HG03097 (cell line): ENCODE results near the gene SKA3.
A peak's percentile ranks its signal among the peaks of the same experiment; 100 is the strongest.
"Not testable (repeated sequence)": the region's sequence is repeated elsewhere in the genome, so short reads cannot be mapped to it uniquely, and the experiment has no call there.

Experiments used
- ATAC-seq: cut with Tn5 transposase; IDR thresholded peaks from one replicate; pipeline ENCODE4 v1.9.1; 2021; ENCODE audit not compliant: unreplicated experiment, low FRiP score

SKA3 gene

DNA sequence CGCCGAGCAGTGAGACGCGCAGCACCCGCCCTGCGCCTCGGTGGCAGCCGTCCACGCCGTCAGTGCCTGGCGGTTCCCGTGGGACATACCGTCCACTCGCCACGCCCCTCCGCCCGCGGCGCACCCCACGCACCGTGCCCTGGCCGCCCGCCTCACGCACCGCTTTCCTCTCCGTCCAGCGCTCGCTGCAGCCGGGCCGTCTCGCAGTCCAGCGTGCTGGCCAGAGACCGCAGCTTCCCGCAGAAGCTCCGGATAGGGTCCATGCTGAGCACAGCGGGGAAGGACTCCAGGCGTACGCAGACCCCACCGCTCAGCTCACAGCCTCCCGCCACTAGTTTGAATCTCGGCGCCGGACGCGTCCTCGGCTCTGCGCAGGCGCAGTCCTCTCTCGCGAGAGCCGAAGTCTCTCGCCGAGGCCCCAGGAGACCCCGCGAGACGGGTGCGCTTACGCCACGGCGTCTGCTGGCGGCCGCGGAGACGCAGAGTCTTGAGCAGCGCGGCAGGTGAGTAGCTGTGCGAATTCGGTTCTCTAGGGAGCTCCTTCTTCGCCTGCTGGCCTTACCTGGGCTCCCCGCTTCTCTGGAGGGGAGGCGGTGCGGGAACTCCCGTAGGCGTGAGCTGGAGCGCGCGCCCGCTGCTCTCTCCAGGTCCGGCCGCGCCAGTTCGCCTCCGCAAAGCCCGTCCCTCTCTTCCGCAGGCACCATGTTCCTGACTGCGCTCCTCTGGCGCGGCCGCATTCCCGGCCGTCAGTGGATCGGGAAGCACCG lies at the start of gene SKA3, which contains the start of gene MRPL57:
TSS of gene SKA3 (minus strand) at position 338 of the 767 bp plus-strand sequence. CDS start at position 263, 75 bp downstream.
TSS of gene MRPL57 (plus strand) at position 444 of the 767 bp plus-strand sequence. CDS start at position 703, 259 bp downstream.
- ATAC-seq = peak; percentile 89

DNA sequence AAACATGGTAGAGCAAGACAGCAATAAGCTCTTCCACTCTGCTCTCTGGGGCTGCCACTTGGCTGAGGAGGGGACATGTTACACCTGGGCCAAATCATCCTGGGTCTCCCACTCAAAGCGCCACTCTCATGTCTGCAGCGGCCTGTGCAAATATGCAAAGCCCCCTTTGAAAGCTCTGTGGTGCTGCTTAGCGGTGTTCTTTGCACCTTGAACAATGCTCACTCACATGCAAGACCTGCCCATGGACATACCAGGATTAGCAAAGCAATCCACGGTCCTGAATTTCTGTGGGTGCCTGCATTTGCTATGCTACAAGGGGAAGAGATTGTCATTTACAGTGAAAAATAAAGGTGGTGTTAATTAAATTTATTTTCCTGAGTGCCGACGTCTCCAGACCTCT lies 48.7 kb upstream of the SKA3 start:
- ATAC-seq = no peak

- ATAC-seq = no peak
These were observed 44.9 kb upstream of the SKA3 start for GRCh38 chr13:21221268-21221667.

DNA sequence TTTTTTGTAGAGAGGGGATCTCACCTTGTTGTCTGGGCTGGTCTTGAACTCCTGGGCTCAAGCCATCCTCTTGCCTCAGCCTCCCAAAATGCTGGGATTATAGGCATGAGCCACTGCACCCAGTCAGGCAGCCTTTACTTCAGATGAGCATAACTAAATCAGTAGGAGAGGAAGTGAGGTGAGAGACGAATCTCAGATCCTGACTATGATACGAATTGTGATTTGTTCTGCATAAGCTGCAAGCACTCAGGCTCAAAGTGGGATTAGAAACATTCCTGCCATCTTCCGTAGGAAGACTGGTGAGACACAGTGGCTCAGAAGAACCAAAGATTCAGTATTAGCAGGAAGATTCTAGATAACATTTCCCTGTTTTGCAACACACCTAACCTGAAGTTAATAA lies 43.4 kb upstream of the SKA3 start:
- ATAC-seq = not testable (repeated sequence)

- peak; percentile 63 for ATAC-seq
These were observed 42.7 kb upstream of the SKA3 start for GRCh38 chr13:21219036-21219381.

GRCh38 chr13:21218351-21219035 lies 42.1 kb upstream of the SKA3 start:
- ATAC-seq = peak; percentile 92

DNA sequence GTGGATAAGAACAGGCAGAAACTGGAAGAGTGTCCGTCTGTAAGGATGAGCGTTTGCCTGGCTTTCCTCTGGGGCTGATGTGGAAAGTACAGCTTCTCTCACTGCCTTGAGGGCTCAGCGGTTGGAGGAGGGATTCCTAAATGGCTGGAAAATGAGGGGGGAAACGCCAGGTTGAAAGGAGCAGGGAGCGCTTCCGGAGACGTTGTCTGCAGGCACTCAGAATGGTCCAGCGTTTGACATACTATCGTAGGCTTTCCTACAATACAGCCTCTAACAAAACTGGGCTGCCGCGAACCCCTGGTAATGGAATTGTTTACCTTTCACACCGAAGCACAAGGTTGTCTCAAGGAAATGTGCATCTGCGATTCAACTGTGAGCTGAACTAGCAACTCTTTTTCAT lies 40.0 kb upstream of the SKA3 start:
- no peak for ATAC-seq

DNA sequence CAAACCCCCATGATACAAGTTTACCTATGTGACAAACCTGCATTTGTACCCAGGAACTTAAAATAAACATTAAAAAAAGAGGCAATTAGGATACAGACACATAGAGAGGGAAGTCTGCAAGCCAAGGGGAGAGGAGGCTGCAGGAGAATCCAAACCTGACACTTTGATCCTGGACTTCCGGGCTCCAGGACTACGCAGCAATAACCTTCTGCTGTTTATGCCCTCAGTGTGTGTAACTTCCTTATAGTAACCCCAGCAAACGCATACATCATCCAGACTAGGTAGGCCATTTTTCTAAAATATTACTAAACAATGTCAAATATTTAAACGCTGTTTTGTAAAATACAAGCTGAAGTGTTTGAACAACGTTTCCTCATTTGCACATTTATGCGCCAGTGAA lies 39.1 kb upstream of the SKA3 start:
- ATAC-seq = not testable (repeated sequence)

DNA sequence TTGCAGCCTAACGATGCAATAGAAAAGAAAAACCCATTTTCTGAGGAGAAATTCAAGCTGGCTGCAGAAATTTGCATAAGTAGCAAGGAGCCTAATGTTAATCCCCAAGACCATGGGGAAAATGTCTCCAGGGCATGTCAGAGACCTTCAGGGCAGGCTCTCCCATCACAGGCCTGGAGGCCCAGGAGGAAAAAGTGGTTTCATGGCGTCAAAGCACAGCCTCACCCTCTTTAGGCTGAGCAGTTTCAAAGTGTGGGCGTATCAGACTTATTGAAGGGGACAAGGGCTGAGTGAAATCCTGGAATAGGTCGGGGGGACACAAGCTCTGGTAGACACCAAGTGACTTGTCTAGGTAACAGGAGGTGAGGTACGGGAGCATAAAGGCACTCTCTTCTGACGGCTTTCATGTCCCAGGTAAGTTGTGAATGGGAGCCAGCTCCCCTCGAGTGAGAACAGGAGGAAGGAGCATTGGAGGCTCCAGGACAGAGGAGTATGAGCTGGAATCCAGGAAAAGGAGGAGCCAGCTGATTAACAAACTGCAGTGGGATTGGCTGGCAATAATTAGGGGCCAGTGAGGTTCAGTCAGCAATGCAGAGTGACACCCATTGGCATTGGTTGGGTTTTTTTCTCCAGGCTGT lies 35.9 kb upstream of the SKA3 start:
- no peak for ATAC-seq

GRCh38 chr13:21208652-21209154 lies 32.4 kb upstream of the SKA3 start:
- ATAC-seq = no peak

GRCh38 chr13:21202767-21203531 lies 26.6 kb upstream of the SKA3 start:
- ATAC-seq = no peak

- ATAC-seq = not testable (repeated sequence)
These were observed 25.3 kb upstream of the SKA3 start for GRCh38 chr13:21201456-21202190.

- not testable (repeated sequence) for ATAC-seq
These were observed 22.0 kb upstream of the SKA3 start for GRCh38 chr13:21198391-21198790.

DNA sequence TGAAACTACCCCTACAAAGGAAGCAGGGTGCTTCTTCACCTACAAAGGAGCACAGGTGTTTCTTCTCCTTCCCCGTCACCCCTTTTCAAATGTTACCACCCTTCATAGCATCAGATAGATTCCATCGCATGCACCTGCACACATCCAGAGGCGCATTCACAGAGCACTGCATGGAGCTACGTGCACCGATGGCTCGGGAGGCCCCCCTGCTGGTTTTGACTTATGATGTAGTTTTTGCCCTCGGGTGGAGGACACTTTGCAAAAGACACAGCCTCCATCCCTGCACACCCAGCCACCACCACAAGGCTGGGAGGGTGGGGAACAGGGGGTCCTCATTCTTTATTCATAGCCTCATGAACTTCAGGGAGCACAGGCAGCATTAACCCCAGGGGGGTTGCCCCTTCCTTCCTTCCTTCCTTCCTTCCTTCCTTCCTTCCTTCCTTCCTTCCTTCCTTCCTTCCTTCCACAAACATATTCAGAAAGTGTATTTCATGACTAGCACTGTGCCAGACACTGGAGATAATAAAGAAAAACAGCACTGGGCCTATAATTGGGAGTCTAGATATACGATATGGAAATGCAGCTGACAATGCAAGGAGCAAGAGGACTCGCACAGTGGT lies 21.4 kb upstream of the SKA3 start:
- ATAC-seq = not testable (repeated sequence)

GRCh38 chr13:21194756-21195155 lies 18.4 kb upstream of the SKA3 start:
- not testable (repeated sequence) for ATAC-seq

GRCh38 chr13:21186410-21186809 lies 10.1 kb upstream of the SKA3 start:
- not testable (repeated sequence) for ATAC-seq

DNA sequence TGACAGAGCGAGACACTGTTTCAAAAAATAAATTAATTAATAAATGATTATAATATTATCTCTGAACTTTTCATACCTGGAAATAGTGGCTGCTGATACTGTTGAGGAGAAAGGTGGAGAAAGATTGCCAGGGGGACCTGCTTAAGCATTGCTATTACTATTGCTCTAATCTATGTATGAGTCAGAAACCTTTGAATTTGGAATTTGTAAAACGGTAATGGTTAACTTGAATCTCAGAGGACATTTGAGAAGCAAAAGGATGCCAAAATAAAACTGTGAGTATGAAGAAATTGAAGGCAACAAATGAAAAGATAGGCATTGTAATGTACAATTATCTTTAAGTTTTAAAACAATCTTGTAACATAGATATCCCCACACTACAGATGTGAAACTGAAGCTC lies 5.3 kb upstream of the SKA3 start:
- no peak for ATAC-seq

GRCh38 chr13:21176982-21177284 lies 581 bp upstream of the SKA3 start:
- peak; percentile 25 for ATAC-seq

DNA sequence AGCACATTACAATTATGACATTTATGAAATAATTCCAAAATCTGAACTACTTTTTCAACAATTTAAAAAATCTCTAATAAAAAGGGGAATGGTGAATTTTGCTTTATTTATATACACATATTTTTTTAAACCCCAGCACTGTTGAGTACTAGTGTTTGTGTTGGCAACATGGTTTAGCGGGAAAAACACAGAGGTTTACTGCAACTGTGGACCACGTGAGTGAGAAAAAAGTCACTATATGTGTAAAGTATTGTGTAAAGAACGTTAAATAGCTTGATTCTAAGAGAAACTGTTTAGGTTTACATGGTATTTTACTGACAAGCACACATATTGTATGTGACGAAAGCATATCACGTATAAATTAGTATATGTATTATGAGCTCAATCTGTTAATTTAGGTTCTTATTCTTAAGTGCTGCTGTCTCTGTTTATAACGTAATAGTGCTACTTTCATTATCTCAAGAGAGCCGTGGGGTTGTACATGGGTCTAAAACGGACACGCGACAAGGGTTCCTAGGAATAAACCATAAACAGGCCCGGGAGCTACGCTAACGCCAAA lies 617 bp downstream of the SKA3 start:
- no peak for ATAC-seq
